Left hindlimb (tissue), 1 donor: Measurements from ENCODE around the gene CLCN3.
"Not testable (repeated sequence)": the region's sequence is repeated elsewhere in the genome, so short reads cannot be mapped to it uniquely, and the experiment has no call there.

ENCODE experiments used
- DNase-seq: peaks from one replicate; pipeline ENCODE4 v3.0.0-alpha.2; 2018

The CLCN3 gene

GRCh38 chr4:169618286-169618685 lies 2.1 kb upstream of the CLCN3 start:
- DNase-seq = no peak

DNA sequence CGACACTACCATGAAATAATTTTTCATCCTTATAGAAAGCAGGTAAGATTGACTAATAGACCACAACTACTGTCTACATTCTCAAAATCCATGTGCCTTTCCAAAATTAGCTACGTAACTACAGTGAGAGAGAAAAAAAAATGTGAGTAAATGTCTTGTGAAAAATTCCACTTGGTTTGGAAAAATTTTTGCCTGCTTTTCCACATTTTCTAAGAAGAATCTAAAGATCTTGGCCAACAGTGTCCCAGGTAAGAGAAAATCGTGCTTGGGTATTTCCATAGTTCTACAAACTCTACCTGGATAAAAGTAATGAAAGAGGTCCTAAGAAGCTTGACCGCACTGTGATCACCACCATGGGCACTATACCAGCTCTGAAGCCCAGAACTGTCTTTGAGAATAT lies 1.4 kb upstream of the CLCN3 start:
- DNase-seq = no peak

DNA sequence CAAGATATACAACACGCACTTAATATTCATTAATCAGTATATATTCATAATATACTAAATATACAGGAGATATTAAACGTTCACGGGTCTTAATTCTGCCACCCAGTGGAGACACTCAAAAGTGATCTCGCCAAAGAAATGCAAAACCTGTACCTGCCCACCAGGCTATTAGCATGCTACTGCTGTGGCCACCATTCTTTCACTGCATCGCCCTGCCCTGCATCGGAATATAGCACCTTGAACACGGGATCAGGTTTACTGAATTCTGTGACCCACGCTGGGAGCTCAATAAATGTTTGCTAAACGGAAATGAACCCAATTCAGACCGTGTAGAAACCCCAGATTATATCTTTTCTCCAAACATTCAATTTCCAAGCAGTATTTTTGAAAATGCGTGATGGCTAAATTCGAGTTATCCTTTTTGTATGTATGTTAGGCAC lies 840 bp upstream of the CLCN3 start:
- peak; percentile 36 for DNase-seq

GRCh38 chr4:169620880-169621248 lies 486 bp downstream of the CLCN3 start:
- DNase-seq = peak; percentile 34

GRCh38 chr4:169621731-169622492 lies 1.5 kb downstream of the CLCN3 start:
- DNase-seq = no peak

DNA sequence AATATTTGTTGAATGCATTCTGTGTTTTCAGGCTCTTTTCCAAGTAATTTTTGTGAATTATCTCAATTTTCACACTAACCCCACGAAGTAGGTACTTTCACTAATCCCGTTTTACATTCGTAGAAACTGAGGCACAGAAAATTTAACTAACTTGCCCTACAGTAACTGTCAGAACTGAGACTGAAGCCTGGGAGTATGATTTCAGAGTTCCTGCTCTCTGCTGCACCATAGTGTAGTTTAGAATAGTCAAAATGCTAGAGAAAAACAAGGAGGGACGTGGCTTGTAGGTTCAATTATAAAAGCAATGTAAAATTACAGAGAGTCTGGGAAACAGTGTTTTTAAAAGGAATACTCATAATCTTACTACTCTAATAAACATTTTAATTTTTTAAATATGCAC lies 2.2 kb downstream of the CLCN3 start:
- DNase-seq = no peak

DNA sequence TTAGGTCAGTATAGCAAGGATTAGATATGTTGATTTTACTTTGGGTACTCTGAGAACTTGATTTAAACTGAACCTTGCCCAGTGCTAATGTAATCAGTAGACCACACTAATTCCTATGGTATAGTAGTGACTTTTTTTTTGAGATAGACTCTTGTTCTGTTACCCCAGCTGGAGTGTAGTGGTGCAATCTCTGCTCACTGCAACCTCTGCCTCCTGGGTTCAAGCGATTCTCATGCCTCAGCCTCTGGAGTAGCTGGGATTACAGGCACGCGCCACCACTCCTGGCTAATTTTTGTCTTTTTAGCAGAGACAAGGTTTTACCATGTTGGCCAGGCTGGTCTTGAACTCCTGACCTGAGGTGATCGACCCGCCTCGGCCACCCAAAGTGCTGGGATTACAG lies 3.6 kb downstream of the CLCN3 start:
- not testable (repeated sequence) for DNase-seq

DNA sequence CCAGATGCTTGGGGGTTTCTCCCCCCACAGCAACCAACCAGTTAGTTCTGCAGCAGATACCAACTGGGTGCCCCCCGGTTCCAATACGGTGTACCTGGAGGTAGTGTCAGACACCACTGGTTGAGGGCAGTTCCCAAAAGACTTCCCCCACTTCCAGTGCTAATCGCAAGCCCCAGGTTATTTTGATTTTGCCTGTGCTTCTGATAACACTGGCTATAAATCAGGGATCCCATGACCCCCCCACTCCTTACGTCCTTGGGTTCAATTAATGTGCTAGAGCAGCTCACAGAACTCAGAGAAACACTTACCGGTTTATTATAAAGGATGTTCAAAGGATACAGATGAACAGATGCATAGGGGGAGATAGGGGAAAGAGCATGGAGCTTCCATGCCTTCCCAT lies 5.5 kb downstream of the CLCN3 start:
- no peak for DNase-seq

DNA sequence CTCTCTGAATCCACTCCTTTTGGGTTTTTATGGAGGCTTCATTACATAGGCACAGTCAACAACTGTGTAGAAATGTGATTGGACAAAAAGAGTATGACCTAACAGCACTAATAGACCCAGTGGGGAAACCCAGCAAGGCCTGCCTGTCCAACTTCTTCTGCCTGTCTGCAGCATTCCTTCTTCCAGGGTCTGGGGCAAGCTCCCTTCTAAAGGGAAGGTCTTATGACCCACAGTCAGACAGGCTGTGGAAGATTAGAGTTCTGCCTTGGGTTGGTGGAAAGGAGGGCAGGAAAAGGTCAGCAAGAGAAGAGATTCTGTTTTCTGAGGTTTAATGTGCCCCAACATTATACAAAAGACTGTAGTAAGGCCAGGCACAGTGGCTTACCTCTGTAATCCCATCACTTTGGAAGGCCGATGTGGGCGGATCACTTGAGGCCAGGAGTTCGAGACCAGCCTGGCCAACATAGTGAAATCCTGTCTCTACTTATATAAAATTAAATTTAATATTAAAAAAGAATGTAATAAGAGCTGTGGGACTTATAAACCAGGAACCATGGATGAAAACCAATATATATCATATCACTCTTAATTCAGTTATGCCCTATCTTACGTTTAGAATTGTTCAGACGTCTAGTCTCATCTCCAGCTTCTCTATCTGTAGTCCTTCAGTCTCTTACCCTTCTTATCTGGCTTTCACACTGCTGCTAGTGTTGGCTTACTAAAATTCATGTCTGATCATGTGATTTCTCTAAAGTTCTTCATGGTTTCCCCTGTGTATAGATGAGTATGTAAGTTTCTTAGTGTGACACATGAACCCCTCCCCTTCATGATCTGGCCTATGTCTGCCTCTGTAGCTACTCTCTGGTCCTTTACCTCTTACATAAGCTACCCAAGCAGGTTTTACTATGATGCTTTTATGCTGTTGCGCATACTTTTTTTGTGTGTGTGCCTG lies 6.2 kb downstream of the CLCN3 start:
- no peak for DNase-seq

DNA sequence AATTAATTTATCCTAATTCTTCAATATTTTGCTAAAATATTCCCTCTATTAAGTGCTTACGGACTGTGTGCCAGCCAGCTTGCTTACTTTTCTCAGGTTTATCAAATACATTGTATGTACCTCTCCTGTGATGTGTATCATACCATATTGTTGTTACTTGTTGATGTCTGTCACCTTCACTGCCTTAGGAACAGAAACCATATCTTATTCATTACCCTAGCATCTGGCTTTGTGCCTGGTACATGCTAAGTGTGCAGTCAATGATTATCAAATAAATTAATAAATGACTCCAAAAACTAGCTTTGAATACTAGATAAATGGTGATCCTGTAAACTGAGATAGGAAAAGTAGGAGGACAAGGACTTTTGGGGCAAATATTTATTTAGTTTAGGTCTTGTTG lies 6.9 kb downstream of the CLCN3 start:
- DNase-seq = no peak

DNA sequence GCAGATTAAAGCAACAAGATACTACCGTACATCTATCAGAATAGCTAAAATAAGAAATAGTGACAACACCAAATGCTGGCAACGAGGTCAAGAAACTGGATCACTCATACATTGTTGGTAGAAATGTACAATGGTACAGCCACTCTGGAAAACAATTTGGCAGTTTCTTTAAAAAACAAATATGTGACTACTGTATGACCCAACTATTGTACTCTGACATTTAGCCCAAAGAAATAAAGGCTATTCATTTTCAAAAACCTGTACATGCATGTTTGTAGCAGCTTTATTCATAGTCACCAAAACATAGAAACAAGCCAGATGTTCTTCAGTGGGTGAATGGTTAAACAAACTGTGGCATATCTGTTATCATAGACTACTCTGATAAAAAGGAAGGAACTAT lies 8.2 kb downstream of the CLCN3 start:
- no peak for DNase-seq

DNA sequence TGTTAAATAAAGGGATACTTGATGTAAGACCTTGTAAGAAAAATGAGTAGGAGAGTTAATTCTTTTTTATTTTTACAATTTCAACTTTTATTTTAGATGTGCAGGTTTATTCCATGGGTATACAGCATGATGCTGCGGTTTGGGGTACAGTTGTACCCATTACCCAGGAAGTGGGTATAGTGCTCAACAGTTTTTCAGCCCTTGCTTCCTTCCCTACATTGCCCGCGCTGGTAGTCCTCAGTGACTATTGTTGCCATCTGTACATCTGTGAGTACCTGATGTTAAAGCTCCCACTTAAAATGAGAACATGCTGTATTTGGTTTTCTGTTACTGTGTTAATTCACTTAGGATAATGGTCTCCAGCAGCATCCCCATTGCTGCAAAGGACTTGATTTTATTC lies 9.7 kb downstream of the CLCN3 start:
- DNase-seq = no peak

DNA sequence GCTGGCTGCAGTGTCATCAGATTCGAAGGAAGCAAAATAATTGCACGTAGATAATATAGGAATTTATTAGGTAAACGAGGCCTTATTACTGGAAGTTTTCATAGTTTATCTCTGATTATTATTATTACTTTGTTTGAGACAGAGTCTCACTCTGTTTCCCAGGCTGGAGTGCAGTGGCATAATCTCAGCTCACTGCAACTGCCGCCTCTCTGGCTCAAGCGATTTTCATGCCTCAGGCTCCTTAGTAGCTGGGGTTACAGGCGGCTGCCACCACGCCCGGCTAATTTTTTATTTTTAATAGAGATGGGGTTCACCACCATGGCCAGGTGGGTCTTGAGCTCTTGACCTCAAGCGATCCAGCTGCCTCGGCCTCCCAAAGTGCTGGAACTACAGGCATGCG lies 12.5 kb downstream of the CLCN3 start:
- DNase-seq = no peak

GRCh38 chr4:169634975-169635374 lies 14.6 kb downstream of the CLCN3 start:
- DNase-seq = no peak

- DNase-seq = no peak
Observed at GRCh38 chr4:169640261-169640870, 20.0 kb downstream of the CLCN3 start.

GRCh38 chr4:169644802-169645201 lies 24.4 kb downstream of the CLCN3 start:
- DNase-seq = no peak

DNA sequence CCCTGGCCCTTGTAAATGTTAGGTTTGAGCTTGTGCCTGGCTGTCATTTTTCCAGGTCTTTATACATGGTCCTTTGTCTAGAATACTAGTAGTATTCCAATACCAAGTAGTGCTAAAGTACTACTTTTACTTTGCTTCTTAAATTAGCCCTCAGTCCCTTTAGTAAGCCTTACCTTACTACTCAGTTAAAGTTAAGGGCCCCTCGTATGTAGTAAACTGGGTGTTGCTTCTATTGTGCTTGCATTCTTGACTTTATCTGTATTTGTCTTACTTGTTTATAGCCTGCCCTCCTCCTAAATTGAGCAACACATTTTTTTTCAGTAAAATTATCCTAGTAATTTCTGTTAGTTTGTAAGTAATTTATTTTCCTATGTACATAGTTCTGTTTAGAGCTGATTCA lies 25.2 kb downstream of the CLCN3 start:
- no peak for DNase-seq

- no peak for DNase-seq
Observed at GRCh38 chr4:169649545-169650226, 29.3 kb downstream of the CLCN3 start.

- no peak for DNase-seq
Observed at GRCh38 chr4:169650227-169650936, 30.0 kb downstream of the CLCN3 start.

GRCh38 chr4:169652535-169652934 lies 32.2 kb downstream of the CLCN3 start:
- DNase-seq = no peak

GRCh38 chr4:169655401-169655800 lies 35.0 kb downstream of the CLCN3 start:
- DNase-seq = no peak

DNA sequence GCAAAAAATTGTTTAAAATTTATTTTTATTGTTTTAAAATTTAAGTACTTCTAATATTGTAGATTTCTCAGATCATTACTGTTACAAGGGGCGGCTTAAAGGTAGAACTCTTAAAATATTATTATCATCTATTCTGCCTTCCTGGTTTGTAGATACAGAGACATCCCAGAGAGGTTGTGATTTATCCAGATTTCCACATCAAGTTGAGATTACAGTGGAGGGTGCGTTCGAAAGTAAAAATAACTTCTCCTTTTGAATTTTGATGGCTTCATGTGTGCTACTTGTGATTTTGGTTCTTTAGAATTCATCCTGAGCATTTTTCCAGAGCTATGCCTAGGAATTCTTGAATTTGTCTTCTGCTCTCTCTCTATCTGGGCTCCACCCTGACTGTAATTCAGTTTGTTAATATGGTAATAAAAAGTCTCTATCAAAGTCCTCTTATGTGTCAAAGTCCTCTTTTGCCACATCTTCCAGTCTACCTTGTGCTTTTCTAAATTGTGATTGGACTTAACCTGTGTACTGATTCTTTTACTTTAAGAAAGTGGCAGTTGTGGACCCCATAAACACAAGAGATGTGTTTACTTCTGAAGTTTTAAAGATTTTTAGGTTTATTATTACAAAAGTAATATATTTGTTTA lies 37.2 kb downstream of the CLCN3 start:
- DNase-seq = no peak
